ENCODE data around the gene CNOT11. TPM values are rescaled to one million over a fixed set of nuclear protein-coding genes. Genes with fewer than 3 reads are reported as not detected.
"Not testable (repeated sequence)": the region's sequence is repeated elsewhere in the genome, so short reads cannot be mapped to it uniquely, and the experiment has no call there.

CNOT11 gene
- total RNA-seq, 1 experiment from 2014 or later: 60.6 TPM

GRCh38 chr2:101249826-101250225 is 2.9 kb upstream of the CNOT11 start:
- intact Hi-C loops (cut with micrococcal nuclease; ENCODE audit: unreplicated experiment): loop anchor here (2.0 to 5.0 kb wide), 3 partner anchors 43 to 237 kb away; partner anchors contain the start of gene TBC1D8
- no peak overlapping the region for H3K4me3 ChIP-seq
- no peaks in the 10 kb centered on the region for H3K9me3 ChIP-seq (ENCODE audit: insufficient read depth, low read depth)
- BruUV-seq (replicated peaks): no TSS peak
- peaks cover 10% of the 10 kb centered on the region for H4K20me1 ChIP-seq (ENCODE audit: insufficient read depth)
- H3K4me2 ChIP-seq: no peak overlapping the region
- H2AFZ ChIP-seq: no peak overlapping the region
- DNase-seq: no peak
- ChIA-PET CTCF (interaction anchor here (1.0 kb wide), 1 partner anchor 9 kb away, joined by 4 read pairs; no protein-coding TSS in a partner anchor), POLR2A (ENCODE audit: unreplicated experiment) (no interaction called here)
- peaks cover 17% of the 10 kb centered on the region for H3F3A ChIP-seq (ENCODE audit: insufficient read depth, low read depth)
- H3K9me2 ChIP-seq (ENCODE audit: insufficient read depth): no peaks in the 10 kb centered on the region
- peaks cover 21% of the 10 kb centered on the region for H3K79me2 ChIP-seq (ENCODE audit: low read depth)
- peaks cover 23% of the 10 kb centered on the region for H3K4me1 ChIP-seq (replicated peaks; ENCODE audit: insufficient read depth)
- H3K27me3 ChIP-seq (ENCODE audit: insufficient read depth, low read depth): no peaks in the 10 kb centered on the region
- no peak overlapping the region for H3K27ac ChIP-seq
- no peak for TF ChIP-seq CTCF (conservative IDR thresholded peaks at IDR 0.05)
- no peak for TF ChIP-seq EZH2 (IDR thresholded peaks at IDR 0.05; ENCODE audit: low read depth)
- no peaks in the 10 kb centered on the region for H3K36me3 ChIP-seq (ENCODE audit: low read depth)

DNA sequence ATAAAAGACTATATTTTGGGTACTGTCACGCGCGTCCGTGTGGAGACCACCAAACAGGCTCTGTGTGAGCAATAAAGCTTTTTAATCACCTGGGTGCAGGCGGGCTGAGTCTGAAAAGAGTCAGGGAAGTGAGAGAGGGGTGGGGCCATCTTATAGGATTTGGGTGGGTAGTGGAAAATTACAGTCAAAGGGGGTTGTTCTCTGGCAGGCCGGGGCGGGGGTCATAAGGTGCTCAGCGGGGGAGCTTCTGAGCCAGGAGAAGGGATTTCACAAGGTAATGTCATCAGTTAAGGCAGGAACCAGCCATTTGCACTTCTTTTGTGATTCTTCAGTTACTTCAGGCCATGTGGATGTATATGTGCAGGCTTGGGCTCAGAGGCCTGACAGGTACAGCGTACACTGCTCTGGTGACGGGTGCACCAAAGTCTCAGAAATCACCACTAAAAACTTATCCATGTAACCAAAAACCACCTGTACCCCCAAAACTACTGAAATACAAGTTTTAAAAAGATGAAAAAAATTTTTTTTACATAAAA is 1.4 kb upstream of the CNOT11 start:
- H3K27ac ChIP-seq; H2AFZ ChIP-seq; H3F3A ChIP-seq (ENCODE audit: insufficient read depth, low read depth); H3K9me2 ChIP-seq (ENCODE audit: insufficient read depth); H3K36me3 ChIP-seq (ENCODE audit: low read depth); H3K9me3 ChIP-seq (ENCODE audit: insufficient read depth, low read depth); H3K27me3 ChIP-seq (ENCODE audit: insufficient read depth, low read depth); BruUV-seq (replicated peaks); DNase-seq; POLR2A ChIA-PET (ENCODE audit: unreplicated experiment): not testable (repeated sequence)
- Histone ChIP-seq H3K4me3 (peak overlapping the region; percentile 66; the same call in 1 of the 2 replicates), H4K20me1 (ENCODE audit: insufficient read depth) (peaks cover 11% of the 10 kb centered on the region), H3K79me2 (ENCODE audit: low read depth) (peaks cover 36% of the 10 kb centered on the region), H3K4me2 (peak overlapping the region; percentile 98), H3K4me1 (replicated peaks; ENCODE audit: insufficient read depth) (peaks cover 23% of the 10 kb centered on the region)
- intact Hi-C loops (cut with micrococcal nuclease; ENCODE audit: unreplicated experiment): loop anchor here (2.0 to 5.0 kb wide), 3 partner anchors 44 to 239 kb away; partner anchors contain the start of gene TBC1D8
- CTCF ChIA-PET: interaction anchor here (0.6 kb wide), 1 partner anchor 216 kb away, joined by 6 read pairs; no protein-coding TSS in a partner anchor

DNA sequence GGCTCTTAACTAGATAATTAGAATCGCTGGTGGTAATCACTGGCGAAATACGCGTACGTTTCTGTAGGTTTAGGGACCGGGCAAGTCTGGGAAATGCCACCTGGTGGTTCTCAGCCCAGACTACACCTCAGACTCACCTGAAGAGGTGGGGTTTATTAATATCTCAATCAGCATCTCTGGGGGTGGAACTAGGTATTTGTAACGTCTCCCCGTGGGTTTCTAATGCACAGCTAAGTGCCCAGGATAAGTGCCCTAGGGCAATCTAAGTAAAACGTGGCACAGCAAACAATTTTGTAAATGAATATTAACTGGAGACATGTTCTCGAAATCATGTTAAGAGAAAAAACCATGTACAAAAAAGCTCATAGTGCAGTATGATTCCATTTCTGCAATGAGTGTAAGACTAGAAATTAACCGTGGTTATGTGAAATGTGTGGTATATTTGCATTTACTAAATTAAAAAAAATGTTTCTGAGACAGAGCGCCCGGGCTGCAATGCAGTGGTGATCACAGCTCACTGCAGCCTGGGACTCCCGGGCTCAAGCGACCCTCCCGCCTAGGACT is 760 bp upstream of the CNOT11 start:
- H3K4me2 ChIP-seq: peak overlapping the region; percentile 98
- CTCF ChIA-PET: interaction anchor here (0.6 kb wide), 1 partner anchor 238 kb away, joined by 3 read pairs; no protein-coding TSS in a partner anchor
- H3F3A ChIP-seq (ENCODE audit: insufficient read depth, low read depth): peaks cover 6% of the 10 kb centered on the region; the same call in 1 of the 2 replicates
- peak overlapping the region; percentile 66 for H3K4me3 ChIP-seq
- H4K20me1 ChIP-seq (ENCODE audit: insufficient read depth): peaks cover 11% of the 10 kb centered on the region
- intact Hi-C loops (cut with micrococcal nuclease; ENCODE audit: unreplicated experiment): loop anchor here (2.0 to 5.0 kb wide), 3 partner anchors 45 to 239 kb away; partner anchors contain the start of gene TBC1D8
- peak overlapping the region; percentile 85 for H2AFZ ChIP-seq
- peak overlapping the region; percentile 64 for H3K27ac ChIP-seq
- no peaks in the 10 kb centered on the region for H3K9me3 ChIP-seq (ENCODE audit: insufficient read depth, low read depth)
- no peaks in the 10 kb centered on the region for H3K9me2 ChIP-seq (ENCODE audit: insufficient read depth)
- POLR2A ChIA-PET (ENCODE audit: unreplicated experiment): interaction anchor here (0.6 to 0.8 kb wide), 4 partner anchors 29 to 1916 kb away, joined by 3 to 7 read pairs (median 4); no protein-coding TSS in a partner anchor
- no peak for TF ChIP-seq EZH2 (IDR thresholded peaks at IDR 0.05; ENCODE audit: low read depth)
- peak; percentile 81 for TF ChIP-seq CTCF (conservative IDR thresholded peaks at IDR 0.05)
- DNase-seq: peak; percentile 55 to 79
- no peaks in the 10 kb centered on the region for H3K36me3 ChIP-seq (ENCODE audit: low read depth)
- BruUV-seq (replicated peaks): TSS peak; percentile 66
- no peaks in the 10 kb centered on the region for H3K27me3 ChIP-seq (ENCODE audit: insufficient read depth, low read depth)
- H3K79me2 ChIP-seq (ENCODE audit: low read depth): peaks cover 42% of the 10 kb centered on the region
- peaks cover 29% of the 10 kb centered on the region for H3K4me1 ChIP-seq (replicated peaks; ENCODE audit: insufficient read depth)
